NCI-H1694 treated with DMSO at 0.1 percent for 48 hours (cell line): ENCODE results near the gene HIVEP3.

Source experiments
- DNase-seq: peaks from one replicate; lab custom pipeline; 2025; lab: John Stamatoyannopoulos, UW

Gene HIVEP3

GRCh38 chr1:41784531-41785274 is 134.0 kb downstream of the HIVEP3 start:
- no peak for DNase-seq

GRCh38 chr1:41783189-41783639 is 135.5 kb downstream of the HIVEP3 start:
- DNase-seq = no peak

GRCh38 chr1:41780916-41781315 is 137.8 kb downstream of the HIVEP3 start:
- no peak for DNase-seq

- no peak for DNase-seq
These were observed 138.4 kb downstream of the HIVEP3 start for GRCh38 chr1:41780322-41780721.

- DNase-seq = no peak
These were observed 139.4 kb downstream of the HIVEP3 start for GRCh38 chr1:41779360-41779759.

- no peak for DNase-seq
These were observed 141.0 kb downstream of the HIVEP3 start for GRCh38 chr1:41777695-41778094.

- DNase-seq = no peak
These were observed 141.8 kb downstream of the HIVEP3 start for GRCh38 chr1:41776891-41777441.

- no peak for DNase-seq
These were observed 142.7 kb downstream of the HIVEP3 start for GRCh38 chr1:41775956-41776585.

GRCh38 chr1:41774471-41774990 is 144.2 kb downstream of the HIVEP3 start:
- DNase-seq = no peak

GRCh38 chr1:41773842-41774241 is 144.9 kb downstream of the HIVEP3 start:
- DNase-seq = no peak

GRCh38 chr1:41773144-41773591 is 145.6 kb downstream of the HIVEP3 start:
- no peak for DNase-seq

- no peak for DNase-seq
These were observed 149.7 kb downstream of the HIVEP3 start for GRCh38 chr1:41769068-41769467.

GRCh38 chr1:41768583-41768982 is 150.1 kb downstream of the HIVEP3 start:
- no peak for DNase-seq

GRCh38 chr1:41767534-41768525 is 150.9 kb downstream of the HIVEP3 start:
- peak; percentile 65 for DNase-seq

GRCh38 chr1:41766546-41766945 is 152.2 kb downstream of the HIVEP3 start:
- no peak for DNase-seq

- no peak for DNase-seq
These were observed 152.7 kb downstream of the HIVEP3 start for GRCh38 chr1:41766041-41766440.

- DNase-seq = no peak
These were observed 153.6 kb downstream of the HIVEP3 start for GRCh38 chr1:41765152-41765551.

GRCh38 chr1:41764656-41765055 is 154.1 kb downstream of the HIVEP3 start:
- DNase-seq = no peak

GRCh38 chr1:41762777-41763176 is 155.9 kb downstream of the HIVEP3 start:
- DNase-seq = no peak

- DNase-seq = no peak
These were observed 156.5 kb downstream of the HIVEP3 start for GRCh38 chr1:41762251-41762650.

- no peak for DNase-seq
These were observed 159.7 kb downstream of the HIVEP3 start for GRCh38 chr1:41758904-41759548.
